A549 (cell line): Measurements from ENCODE around the gene SHCBP1.

Experiments used
- CBX2 ChIP-seq: fragments of 200-600 bp; sonication (generic); IDR thresholded peaks from 2 replicates; pipeline ENCODE4 v1.6.1; 2016; ENCODE audit warnings: low read depth, mild to moderate bottlenecking, borderline replicate concordance
- CEBPB ChIP-seq, 2 experiments: fragments of >200 bp in 1 of 2; sonication (Bioruptor Twin) in 1 of 2; formaldehyde crosslinking in 1 of 2; IDR thresholded peaks; 2 replicates each; pipeline ENCODE4 v1.6.1; 2012 to 2016
- CHD4 ChIP-seq: fragments of 200-600 bp; sonication (generic); IDR thresholded peaks from 2 replicates; pipeline ENCODE4 v1.6.1; 2016; ENCODE audit warnings: antibody characterized with exemption, mild to moderate bottlenecking, borderline replicate concordance
- CTCF ChIP-seq: fragments of >200 bp; sonication (Bioruptor Twin); formaldehyde crosslinking; IDR thresholded peaks from 3 replicates; pipeline ENCODE4 v1.5.1; 2016
- FOSB ChIP-seq: fragments of 250-450 bp; sonication (Bioruptor Pico); IDR thresholded peaks from 2 replicates; pipeline ENCODE4 v1.5.0; 2020; ENCODE audit warnings: mild to moderate bottlenecking, moderate library complexity
- GATA3 ChIP-seq: IDR thresholded peaks from 2 replicates; pipeline ENCODE4 v1.6.1; 2012; ENCODE audit warnings: borderline replicate concordance
- SREBF2 ChIP-seq: fragments of 450-650 bp; IDR thresholded peaks from 2 replicates; pipeline ENCODE4 v1.6.1; 2014; ENCODE audit warnings: mild to moderate bottlenecking, moderate library complexity

DNA sequence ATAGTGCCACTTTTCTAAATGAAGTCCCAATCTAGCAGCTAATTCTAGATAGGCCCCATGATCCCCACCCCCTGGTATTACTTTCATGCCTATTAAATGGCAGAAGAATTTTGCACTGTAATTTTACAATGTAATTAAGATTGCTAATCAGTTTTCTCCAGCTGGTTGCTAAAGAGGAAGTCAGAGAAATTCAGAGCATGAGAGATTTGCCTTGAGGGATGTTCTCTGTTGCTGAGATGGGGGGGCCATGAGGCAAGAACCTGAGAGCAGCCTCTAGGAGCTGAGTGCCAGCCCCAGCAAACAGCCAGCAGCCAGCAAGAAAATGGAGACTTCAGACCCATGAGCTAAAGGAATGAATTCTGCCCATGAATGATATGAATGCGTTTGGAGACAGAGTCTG is 38.9 kb downstream of the SHCBP1 start:
- TF ChIP-seq CHD4 (no peak), CTCF (no peak), CEBPB (IDR thresholded peaks at IDR 0.05) (no peak), GATA3 (no peak), SREBF2 (no peak), FOSB (CRISPR knock-in tag) (no peak), CBX2 (no peak)
